Measurements from ENCODE around the gene TMEM167A. TPM values are rescaled to one million over a fixed set of nuclear protein-coding genes. Genes with fewer than 3 reads are reported as not detected.

Gene TMEM167A
- total and polyA plus RNA-seq, 2 experiments from 2014 or later, result 179 to 267 TPM

DNA sequence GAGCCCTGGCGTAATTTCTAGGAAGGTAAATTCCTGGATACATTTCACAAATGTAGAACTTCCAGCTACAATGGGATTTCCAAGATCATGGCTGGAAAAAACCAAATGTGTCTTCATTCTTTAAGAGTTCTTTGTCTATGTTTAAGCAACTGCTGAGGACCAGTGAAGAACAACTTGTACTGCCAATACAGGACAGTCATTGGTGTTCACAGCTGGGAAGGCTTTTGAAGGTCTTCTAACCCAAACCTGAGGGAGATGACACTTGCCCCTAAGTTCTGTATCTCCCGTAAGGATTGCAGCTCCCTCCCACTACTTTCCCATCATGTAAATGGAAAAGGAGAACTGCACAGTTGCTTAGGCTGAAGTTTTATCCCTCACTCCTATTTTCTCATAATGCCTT lies 28.4 kb downstream of the TMEM167A start:
- Mint-ChIP-seq H3K4me3 (no peak overlapping the region), H3K27ac (no peak overlapping the region), H3K4me1 (peaks cover 2% of the 10 kb centered on the region), H3K27me3 (ENCODE audit: insufficient read depth, low read depth, poor library complexity) (no peaks in the 10 kb centered on the region), H3K9me3 (no peaks in the 10 kb centered on the region; the same call in 2 of the 3 replicates), H3K36me3 (ENCODE audit: low read depth) (0 out of 3 replicates have a peak, but pooled peaks cover 3% of the 10 kb centered on the region)
- no peaks in the 10 kb centered on the region for H3K27me3 ChIP-seq (ENCODE audit: insufficient read depth)
- ATAC-seq (no peak), DNase-seq (ENCODE audit: low spot score) (no peak)
- H3K27ac ChIP-seq (ENCODE audit: low read depth), result no peak overlapping the region
- H3K4me3 ChIP-seq, result no peak overlapping the region
- H3K79me2 ChIP-seq (replicated peaks; ENCODE audit: insufficient read depth), result no peaks in the 10 kb centered on the region
- H3F3A ChIP-seq (replicated peaks; ENCODE audit: low read depth), result 0 out of 2 replicates have a peak, but pooled peaks cover 4% of the 10 kb centered on the region
- peaks cover 5% of the 10 kb centered on the region; the same call in 1 of the 2 replicates for H3K4me1 ChIP-seq (ENCODE audit: insufficient read depth)
- no peak overlapping the region for H3K4me2 ChIP-seq
- no peak overlapping the region for H2AFZ ChIP-seq
- H4K20me1 ChIP-seq (replicated peaks; ENCODE audit: insufficient read depth), result peaks cover 7% of the 10 kb centered on the region; the same call in 1 of the 2 replicates
- TF ChIP-seq STAT1 (IDR thresholded peaks at IDR 0.05; ENCODE audit: unreplicated experiment) (no peak), POLR2AphosphoS5 (IDR thresholded peaks at IDR 0.05; ENCODE audit: low read depth) (no peak), CREB1 (CRISPR knock-in tag; IDR thresholded peaks at IDR 0.05; ENCODE audit: low read depth) (no peak), EZH2phosphoT487 (IDR thresholded peaks at IDR 0.05; ENCODE audit: unreplicated experiment) (no peak), NANOG (IDR thresholded peaks at IDR 0.05; ENCODE audit: borderline replicate concordance) (no peak), ZNF331 (CRISPR knock-in tag; IDR thresholded peaks at IDR 0.05; ENCODE audit: low read depth) (no peak), ZNF114 (CRISPR knock-in tag; IDR thresholded peaks at IDR 0.05) (no peak), JUNB (IDR thresholded peaks at IDR 0.05; ENCODE audit: unreplicated experiment) (no peak), EZH2 (IDR thresholded peaks at IDR 0.05; ENCODE audit: low read depth, unreplicated experiment) (no peak)
- TF ChIP-seq, protein P1, sequence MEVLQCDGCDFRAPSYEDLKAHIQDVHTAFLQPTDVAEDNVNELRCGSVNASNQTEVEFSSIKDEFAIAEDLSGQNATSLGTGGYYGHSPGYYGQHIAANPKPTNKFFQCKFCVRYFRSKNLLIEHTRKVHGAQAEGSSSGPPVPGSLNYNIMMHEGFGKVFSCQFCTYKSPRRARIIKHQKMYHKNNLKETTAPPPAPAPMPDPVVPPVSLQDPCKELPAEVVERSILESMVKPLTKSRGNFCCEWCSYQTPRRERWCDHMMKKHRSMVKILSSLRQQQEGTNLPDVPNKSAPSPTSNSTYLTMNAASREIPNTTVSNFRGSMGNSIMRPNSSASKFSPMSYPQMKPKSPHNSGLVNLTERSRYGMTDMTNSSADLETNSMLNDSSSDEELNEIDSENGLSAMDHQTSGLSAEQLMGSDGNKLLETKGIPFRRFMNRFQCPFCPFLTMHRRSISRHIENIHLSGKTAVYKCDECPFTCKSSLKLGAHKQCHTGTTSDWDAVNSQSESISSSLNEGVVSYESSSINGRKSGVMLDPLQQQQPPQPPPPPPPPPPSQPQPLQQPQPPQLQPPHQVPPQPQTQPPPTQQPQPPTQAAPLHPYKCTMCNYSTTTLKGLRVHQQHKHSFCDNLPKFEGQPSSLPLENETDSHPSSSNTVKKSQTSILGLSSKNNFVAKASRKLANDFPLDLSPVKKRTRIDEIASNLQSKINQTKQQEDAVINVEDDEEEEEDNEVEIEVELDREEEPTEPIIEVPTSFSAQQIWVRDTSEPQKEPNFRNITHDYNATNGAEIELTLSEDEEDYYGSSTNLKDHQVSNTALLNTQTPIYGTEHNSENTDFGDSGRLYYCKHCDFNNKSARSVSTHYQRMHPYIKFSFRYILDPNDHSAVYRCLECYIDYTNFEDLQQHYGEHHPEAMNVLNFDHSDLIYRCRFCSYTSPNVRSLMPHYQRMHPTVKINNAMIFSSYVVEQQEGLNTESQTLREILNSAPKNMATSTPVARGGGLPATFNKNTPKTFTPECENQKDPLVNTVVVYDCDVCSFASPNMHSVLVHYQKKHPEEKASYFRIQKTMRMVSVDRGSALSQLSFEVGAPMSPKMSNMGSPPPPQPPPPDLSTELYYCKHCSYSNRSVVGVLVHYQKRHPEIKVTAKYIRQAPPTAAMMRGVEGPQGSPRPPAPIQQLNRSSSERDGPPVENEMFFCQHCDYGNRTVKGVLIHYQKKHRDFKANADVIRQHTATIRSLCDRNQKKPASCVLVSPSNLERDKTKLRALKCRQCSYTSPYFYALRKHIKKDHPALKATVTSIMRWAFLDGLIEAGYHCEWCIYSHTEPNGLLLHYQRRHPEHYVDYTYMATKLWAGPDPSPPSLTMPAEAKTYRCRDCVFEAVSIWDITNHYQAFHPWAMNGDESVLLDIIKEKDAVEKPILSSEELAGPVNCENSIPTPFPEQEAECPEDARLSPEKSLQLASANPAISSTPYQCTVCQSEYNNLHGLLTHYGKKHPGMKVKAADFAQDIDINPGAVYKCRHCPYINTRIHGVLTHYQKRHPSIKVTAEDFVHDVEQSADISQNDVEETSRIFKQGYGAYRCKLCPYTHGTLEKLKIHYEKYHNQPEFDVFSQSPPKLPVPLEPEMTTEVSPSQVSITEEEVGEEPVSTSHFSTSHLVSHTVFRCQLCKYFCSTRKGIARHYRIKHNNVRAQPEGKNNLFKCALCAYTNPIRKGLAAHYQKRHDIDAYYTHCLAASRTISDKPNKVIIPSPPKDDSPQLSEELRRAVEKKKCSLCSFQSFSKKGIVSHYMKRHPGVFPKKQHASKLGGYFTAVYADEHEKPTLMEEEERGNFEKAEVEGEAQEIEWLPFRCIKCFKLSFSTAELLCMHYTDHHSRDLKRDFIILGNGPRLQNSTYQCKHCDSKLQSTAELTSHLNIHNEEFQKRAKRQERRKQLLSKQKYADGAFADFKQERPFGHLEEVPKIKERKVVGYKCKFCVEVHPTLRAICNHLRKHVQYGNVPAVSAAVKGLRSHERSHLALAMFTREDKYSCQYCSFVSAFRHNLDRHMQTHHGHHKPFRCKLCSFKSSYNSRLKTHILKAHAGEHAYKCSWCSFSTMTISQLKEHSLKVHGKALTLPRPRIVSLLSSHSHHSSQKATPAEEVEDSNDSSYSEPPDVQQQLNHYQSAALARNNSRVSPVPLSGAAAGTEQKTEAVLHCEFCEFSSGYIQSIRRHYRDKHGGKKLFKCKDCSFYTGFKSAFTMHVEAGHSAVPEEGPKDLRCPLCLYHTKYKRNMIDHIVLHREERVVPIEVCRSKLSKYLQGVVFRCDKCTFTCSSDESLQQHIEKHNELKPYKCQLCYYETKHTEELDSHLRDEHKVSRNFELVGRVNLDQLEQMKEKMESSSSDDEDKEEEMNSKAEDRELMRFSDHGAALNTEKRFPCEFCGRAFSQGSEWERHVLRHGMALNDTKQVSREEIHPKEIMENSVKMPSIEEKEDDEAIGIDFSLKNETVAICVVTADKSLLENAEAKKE (CRISPR knock-in tag; IDR thresholded peaks at IDR 0.05), result no peak
- TF ChIP-seq, protein P2, sequence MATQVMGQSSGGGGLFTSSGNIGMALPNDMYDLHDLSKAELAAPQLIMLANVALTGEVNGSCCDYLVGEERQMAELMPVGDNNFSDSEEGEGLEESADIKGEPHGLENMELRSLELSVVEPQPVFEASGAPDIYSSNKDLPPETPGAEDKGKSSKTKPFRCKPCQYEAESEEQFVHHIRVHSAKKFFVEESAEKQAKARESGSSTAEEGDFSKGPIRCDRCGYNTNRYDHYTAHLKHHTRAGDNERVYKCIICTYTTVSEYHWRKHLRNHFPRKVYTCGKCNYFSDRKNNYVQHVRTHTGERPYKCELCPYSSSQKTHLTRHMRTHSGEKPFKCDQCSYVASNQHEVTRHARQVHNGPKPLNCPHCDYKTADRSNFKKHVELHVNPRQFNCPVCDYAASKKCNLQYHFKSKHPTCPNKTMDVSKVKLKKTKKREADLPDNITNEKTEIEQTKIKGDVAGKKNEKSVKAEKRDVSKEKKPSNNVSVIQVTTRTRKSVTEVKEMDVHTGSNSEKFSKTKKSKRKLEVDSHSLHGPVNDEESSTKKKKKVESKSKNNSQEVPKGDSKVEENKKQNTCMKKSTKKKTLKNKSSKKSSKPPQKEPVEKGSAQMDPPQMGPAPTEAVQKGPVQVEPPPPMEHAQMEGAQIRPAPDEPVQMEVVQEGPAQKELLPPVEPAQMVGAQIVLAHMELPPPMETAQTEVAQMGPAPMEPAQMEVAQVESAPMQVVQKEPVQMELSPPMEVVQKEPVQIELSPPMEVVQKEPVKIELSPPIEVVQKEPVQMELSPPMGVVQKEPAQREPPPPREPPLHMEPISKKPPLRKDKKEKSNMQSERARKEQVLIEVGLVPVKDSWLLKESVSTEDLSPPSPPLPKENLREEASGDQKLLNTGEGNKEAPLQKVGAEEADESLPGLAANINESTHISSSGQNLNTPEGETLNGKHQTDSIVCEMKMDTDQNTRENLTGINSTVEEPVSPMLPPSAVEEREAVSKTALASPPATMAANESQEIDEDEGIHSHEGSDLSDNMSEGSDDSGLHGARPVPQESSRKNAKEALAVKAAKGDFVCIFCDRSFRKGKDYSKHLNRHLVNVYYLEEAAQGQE (IDR thresholded peaks at IDR 0.05; ENCODE audit: unreplicated experiment), result no peak
- TF ChIP-seq, protein P3, sequence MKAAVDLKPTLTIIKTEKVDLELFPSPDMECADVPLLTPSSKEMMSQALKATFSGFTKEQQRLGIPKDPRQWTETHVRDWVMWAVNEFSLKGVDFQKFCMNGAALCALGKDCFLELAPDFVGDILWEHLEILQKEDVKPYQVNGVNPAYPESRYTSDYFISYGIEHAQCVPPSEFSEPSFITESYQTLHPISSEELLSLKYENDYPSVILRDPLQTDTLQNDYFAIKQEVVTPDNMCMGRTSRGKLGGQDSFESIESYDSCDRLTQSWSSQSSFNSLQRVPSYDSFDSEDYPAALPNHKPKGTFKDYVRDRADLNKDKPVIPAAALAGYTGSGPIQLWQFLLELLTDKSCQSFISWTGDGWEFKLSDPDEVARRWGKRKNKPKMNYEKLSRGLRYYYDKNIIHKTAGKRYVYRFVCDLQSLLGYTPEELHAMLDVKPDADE (IDR thresholded peaks at IDR 0.05), result no peak
- TF ChIP-seq, protein P4, sequence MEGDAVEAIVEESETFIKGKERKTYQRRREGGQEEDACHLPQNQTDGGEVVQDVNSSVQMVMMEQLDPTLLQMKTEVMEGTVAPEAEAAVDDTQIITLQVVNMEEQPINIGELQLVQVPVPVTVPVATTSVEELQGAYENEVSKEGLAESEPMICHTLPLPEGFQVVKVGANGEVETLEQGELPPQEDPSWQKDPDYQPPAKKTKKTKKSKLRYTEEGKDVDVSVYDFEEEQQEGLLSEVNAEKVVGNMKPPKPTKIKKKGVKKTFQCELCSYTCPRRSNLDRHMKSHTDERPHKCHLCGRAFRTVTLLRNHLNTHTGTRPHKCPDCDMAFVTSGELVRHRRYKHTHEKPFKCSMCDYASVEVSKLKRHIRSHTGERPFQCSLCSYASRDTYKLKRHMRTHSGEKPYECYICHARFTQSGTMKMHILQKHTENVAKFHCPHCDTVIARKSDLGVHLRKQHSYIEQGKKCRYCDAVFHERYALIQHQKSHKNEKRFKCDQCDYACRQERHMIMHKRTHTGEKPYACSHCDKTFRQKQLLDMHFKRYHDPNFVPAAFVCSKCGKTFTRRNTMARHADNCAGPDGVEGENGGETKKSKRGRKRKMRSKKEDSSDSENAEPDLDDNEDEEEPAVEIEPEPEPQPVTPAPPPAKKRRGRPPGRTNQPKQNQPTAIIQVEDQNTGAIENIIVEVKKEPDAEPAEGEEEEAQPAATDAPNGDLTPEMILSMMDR (conservative IDR thresholded peaks at IDR 0.05; ENCODE audit: low read depth in 2 of 2), result no peak
- H3K36me3 ChIP-seq (ENCODE audit: insufficient read depth), result no peaks in the 10 kb centered on the region; the same call in 1 of the 2 replicates
- H3K9me2 ChIP-seq (ENCODE audit: insufficient read depth), result no peaks in the 10 kb centered on the region

Measured in GM23338 (cell line).